HepG2 (cell line): ENCODE data around the gene MZF1. TPM values are rescaled to one million over a fixed set of nuclear protein-coding genes. Genes with fewer than 3 reads are reported as not detected.

ENCODE experiments used
- CBX1 ChIP-seq: IDR thresholded peaks from one replicate; pipeline ENCODE4 v1.6.1; 2016; ENCODE audit warnings: antibody characterized with exemption, low read depth
- POLR2A ChIP-seq, 2 experiments: IDR thresholded peaks; 2 replicates each; pipeline ENCODE4 v1.6.1; 2011; ENCODE audit warnings: low read depth in 2 of 2, low read length in 2 of 2, mild to moderate bottlenecking in 1 of 2, moderate library complexity in 1 of 2; ENCODE audit not compliant: insufficient read depth in 1 of 2
- PTBP1 ChIP-seq: fragments of 200-400 bp; formaldehyde crosslinking; IDR thresholded peaks from 2 replicates; pipeline ENCODE4 v1.6.1; 2018; ENCODE audit warnings: low read length, low read depth; ENCODE audit not compliant: poor library complexity, severe bottlenecking
- SAFB2 ChIP-seq: sonication (generic); formaldehyde crosslinking; IDR thresholded peaks from 2 replicates; pipeline ENCODE4 v1.5.1; 2020; ENCODE audit warnings: missing genetic modification reagents, low read depth, mild to moderate bottlenecking, borderline replicate concordance
- SP5 ChIP-seq: IDR thresholded peaks from 2 replicates; pipeline ENCODE4 v1.6.1; 2016; ENCODE audit warnings: low read depth, borderline replicate concordance
- TAF15 ChIP-seq: fragments of 200-400 bp; formaldehyde crosslinking; IDR thresholded peaks from one replicate; pipeline ENCODE4 v1.6.1; 2018; ENCODE audit warnings: mild to moderate bottlenecking, low read depth, low read length; ENCODE audit not compliant: poor library complexity, severe bottlenecking
- TCF12 ChIP-seq, 2 experiments: fragments of 450-650 bp in 1 of 2; sonication (generic) in 1 of 2; formaldehyde crosslinking in 1 of 2; IDR thresholded peaks; 2 replicates each; pipeline versions ENCODE4 v1.6.1 to v1.8.0; 2017 to 2022; ENCODE audit warnings: antibody characterized with exemption in 1 of 2, mild to moderate bottlenecking in 1 of 2, missing genetic modification reagents in 1 of 2, moderate library complexity in 1 of 2
- TEAD2 ChIP-seq: sonication (generic); formaldehyde crosslinking; IDR thresholded peaks from 2 replicates; pipeline ENCODE4 v1.9.0; 2021; ENCODE audit warnings: missing genetic modification reagents
- ZKSCAN5 ChIP-seq: sonication (generic); formaldehyde crosslinking; IDR thresholded peaks from 2 replicates; pipeline ENCODE4 v1.5.1; 2020; ENCODE audit warnings: mild to moderate bottlenecking, missing genetic modification reagents
- ZNF674 ChIP-seq: sonication (generic); formaldehyde crosslinking; IDR thresholded peaks from 2 replicates; pipeline ENCODE4 v1.5.0; 2020; ENCODE audit warnings: low read depth, mild to moderate bottlenecking, missing genetic modification reagents
- polyA plus RNA-seq, 8 experiments: library from polyadenylated mRNA; depleted of rRNA in 3 of 8; stranded (reverse) in 7 of 8; unstranded in 1 of 8; fragments of >200 nt; fragmentation: Illumina TruSeq in 4 of 8; extraction: Trizol in 4 of 8; gene quantifications; 2 replicates each; pipeline versions ENCODE4 v1.2.1 to v1.2.3, GENCODE V29; 2011 to 2016; ENCODE audit warnings: low read depth in 4 of 8, missing spikeins in 1 of 8, mixed read lengths in 1 of 8; ENCODE audit not compliant: insufficient read depth in 1 of 8
- total RNA-seq, 5 experiments: library from RNA; depleted of rRNA; stranded (reverse); fragments of >200 nt; fragmentation: Illumina TruSeq; extraction: Trizol; gene quantifications; 2 replicates each; pipeline ENCODE4 v1.2.3, GENCODE V29; 2016; ENCODE audit warnings: low read depth in 1 of 5
- TF ChIP-seq, protein P1 (sequence below): sonication (generic); formaldehyde crosslinking; IDR thresholded peaks from 2 replicates; pipeline ENCODE4 v1.5.0; 2020; ENCODE audit warnings: mild to moderate bottlenecking, low read depth, missing genetic modification reagents, borderline replicate concordance
- TF ChIP-seq, protein P2 (sequence below): sonication (generic); formaldehyde crosslinking; IDR thresholded peaks from 2 replicates; pipeline ENCODE4 v1.4.0; 2020; ENCODE audit warnings: missing genetic modification reagents
- TF ChIP-seq, protein P3 (sequence below): sonication (generic); formaldehyde crosslinking; conservative IDR thresholded peaks from 2 replicates; pipeline ENCODE4 v1.4.0; 2020; ENCODE audit warnings: mild to moderate bottlenecking, missing genetic modification reagents, moderate library complexity
- TF ChIP-seq, protein P4 (sequence below): sonication (generic); formaldehyde crosslinking; IDR thresholded peaks from 2 replicates; pipeline ENCODE4 v1.5.1; 2020; ENCODE audit warnings: missing genetic modification reagents, mild to moderate bottlenecking, borderline replicate concordance
- TF ChIP-seq, protein P5 (sequence below): sonication (generic); formaldehyde crosslinking; IDR thresholded peaks from 2 replicates; pipeline ENCODE4 v1.4.0; 2020; ENCODE audit warnings: mild to moderate bottlenecking, low read depth, missing genetic modification reagents

Gene MZF1
- total and polyA plus RNA-seq, 2 of the 13 experiments (the other 11 are each of a cell fraction or from before 2014, with no cell fraction given): 3.1 to 8.1 TPM

DNA sequence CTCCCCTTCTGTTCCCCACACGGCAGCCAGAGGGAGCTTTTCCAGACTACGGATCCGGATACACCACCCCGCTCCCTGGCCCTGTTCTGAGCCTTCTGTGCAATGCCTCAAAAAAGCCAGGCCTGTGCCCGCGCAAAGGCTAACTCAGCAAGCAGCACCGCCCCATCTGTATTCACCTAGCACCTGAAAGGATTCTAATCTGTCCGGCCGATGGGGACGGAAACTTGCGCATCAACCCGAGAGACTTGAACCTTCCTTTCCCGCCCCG, 54.1 kb downstream of the MZF1 start (continued):
- TF ChIP-seq, protein P1, sequence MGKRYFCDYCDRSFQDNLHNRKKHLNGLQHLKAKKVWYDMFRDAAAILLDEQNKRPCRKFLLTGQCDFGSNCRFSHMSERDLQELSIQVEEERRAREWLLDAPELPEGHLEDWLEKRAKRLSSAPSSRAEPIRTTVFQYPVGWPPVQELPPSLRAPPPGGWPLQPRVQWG (CRISPR knock-in tag): no peak
- TF ChIP-seq, protein P2, sequence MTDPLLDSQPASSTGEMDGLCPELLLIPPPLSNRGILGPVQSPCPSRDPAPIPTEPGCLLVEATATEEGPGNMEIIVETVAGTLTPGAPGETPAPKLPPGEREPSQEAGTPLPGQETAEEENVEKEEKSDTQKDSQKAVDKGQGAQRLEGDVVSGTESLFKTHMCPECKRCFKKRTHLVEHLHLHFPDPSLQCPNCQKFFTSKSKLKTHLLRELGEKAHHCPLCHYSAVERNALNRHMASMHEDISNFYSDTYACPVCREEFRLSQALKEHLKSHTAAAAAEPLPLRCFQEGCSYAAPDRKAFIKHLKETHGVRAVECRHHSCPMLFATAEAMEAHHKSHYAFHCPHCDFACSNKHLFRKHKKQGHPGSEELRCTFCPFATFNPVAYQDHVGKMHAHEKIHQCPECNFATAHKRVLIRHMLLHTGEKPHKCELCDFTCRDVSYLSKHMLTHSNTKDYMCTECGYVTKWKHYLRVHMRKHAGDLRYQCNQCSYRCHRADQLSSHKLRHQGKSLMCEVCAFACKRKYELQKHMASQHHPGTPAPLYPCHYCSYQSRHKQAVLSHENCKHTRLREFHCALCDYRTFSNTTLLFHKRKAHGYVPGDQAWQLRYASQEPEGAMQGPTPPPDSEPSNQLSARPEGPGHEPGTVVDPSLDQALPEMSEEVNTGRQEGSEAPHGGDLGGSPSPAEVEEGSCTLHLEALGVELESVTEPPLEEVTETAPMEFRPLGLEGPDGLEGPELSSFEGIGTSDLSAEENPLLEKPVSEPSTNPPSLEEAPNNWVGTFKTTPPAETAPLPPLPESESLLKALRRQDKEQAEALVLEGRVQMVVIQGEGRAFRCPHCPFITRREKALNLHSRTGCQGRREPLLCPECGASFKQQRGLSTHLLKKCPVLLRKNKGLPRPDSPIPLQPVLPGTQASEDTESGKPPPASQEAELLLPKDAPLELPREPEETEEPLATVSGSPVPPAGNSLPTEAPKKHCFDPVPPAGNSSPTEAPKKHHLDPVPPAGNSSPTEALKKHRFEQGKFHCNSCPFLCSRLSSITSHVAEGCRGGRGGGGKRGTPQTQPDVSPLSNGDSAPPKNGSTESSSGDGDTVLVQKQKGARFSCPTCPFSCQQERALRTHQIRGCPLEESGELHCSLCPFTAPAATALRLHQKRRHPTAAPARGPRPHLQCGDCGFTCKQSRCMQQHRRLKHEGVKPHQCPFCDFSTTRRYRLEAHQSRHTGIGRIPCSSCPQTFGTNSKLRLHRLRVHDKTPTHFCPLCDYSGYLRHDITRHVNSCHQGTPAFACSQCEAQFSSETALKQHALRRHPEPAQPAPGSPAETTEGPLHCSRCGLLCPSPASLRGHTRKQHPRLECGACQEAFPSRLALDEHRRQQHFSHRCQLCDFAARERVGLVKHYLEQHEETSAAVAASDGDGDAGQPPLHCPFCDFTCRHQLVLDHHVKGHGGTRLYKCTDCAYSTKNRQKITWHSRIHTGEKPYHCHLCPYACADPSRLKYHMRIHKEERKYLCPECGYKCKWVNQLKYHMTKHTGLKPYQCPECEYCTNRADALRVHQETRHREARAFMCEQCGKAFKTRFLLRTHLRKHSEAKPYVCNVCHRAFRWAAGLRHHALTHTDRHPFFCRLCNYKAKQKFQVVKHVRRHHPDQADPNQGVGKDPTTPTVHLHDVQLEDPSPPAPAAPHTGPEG: 0 out of 2 replicates have a peak, but pooled peaks have one; percentile 10
- TF ChIP-seq TCF12 (IDR thresholded peaks at IDR 0.05): no peak
- no peak for TF ChIP-seq TCF12 (CRISPR knock-in tag; IDR thresholded peaks at IDR 0.05)
- peak in 1 of 2 experiments; percentile 16; a peak in 1 of 4 replicates for TF ChIP-seq POLR2A (IDR thresholded peaks at IDR 0.05; ENCODE audit: insufficient read depth in 1 of 2, low read depth in 2 of 2, low read length in 2 of 2)
- TF ChIP-seq, protein P3, sequence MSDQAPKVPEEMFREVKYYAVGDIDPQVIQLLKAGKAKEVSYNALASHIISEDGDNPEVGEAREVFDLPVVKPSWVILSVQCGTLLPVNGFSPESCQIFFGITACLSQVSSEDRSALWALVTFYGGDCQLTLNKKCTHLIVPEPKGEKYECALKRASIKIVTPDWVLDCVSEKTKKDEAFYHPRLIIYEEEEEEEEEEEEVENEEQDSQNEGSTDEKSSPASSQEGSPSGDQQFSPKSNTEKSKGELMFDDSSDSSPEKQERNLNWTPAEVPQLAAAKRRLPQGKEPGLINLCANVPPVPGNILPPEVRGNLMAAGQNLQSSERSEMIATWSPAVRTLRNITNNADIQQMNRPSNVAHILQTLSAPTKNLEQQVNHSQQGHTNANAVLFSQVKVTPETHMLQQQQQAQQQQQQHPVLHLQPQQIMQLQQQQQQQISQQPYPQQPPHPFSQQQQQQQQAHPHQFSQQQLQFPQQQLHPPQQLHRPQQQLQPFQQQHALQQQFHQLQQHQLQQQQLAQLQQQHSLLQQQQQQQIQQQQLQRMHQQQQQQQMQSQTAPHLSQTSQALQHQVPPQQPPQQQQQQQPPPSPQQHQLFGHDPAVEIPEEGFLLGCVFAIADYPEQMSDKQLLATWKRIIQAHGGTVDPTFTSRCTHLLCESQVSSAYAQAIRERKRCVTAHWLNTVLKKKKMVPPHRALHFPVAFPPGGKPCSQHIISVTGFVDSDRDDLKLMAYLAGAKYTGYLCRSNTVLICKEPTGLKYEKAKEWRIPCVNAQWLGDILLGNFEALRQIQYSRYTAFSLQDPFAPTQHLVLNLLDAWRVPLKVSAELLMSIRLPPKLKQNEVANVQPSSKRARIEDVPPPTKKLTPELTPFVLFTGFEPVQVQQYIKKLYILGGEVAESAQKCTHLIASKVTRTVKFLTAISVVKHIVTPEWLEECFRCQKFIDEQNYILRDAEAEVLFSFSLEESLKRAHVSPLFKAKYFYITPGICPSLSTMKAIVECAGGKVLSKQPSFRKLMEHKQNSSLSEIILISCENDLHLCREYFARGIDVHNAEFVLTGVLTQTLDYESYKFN (CRISPR knock-in tag): no peak
- TF ChIP-seq ZKSCAN5 (CRISPR knock-in tag): no peak
- no peak for TF ChIP-seq PTBP1
- no peak for TF ChIP-seq ZNF674 (CRISPR knock-in tag)
- 0 out of 2 replicates have a peak, but pooled peaks have one; percentile 41 for TF ChIP-seq TEAD2 (CRISPR knock-in tag)
- no peak for TF ChIP-seq SAFB2
- TF ChIP-seq TAF15: peak; percentile 41
- TF ChIP-seq, protein P4, sequence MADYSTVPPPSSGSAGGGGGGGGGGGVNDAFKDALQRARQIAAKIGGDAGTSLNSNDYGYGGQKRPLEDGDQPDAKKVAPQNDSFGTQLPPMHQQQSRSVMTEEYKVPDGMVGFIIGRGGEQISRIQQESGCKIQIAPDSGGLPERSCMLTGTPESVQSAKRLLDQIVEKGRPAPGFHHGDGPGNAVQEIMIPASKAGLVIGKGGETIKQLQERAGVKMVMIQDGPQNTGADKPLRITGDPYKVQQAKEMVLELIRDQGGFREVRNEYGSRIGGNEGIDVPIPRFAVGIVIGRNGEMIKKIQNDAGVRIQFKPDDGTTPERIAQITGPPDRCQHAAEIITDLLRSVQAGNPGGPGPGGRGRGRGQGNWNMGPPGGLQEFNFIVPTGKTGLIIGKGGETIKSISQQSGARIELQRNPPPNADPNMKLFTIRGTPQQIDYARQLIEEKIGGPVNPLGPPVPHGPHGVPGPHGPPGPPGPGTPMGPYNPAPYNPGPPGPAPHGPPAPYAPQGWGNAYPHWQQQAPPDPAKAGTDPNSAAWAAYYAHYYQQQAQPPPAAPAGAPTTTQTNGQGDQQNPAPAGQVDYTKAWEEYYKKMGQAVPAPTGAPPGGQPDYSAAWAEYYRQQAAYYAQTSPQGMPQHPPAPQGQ (CRISPR knock-in tag): no peak
- TF ChIP-seq SP5: 0 out of 2 replicates have a peak, but pooled peaks have one; percentile 8
- peak; percentile 25 for TF ChIP-seq CBX1
- TF ChIP-seq, protein P5, sequence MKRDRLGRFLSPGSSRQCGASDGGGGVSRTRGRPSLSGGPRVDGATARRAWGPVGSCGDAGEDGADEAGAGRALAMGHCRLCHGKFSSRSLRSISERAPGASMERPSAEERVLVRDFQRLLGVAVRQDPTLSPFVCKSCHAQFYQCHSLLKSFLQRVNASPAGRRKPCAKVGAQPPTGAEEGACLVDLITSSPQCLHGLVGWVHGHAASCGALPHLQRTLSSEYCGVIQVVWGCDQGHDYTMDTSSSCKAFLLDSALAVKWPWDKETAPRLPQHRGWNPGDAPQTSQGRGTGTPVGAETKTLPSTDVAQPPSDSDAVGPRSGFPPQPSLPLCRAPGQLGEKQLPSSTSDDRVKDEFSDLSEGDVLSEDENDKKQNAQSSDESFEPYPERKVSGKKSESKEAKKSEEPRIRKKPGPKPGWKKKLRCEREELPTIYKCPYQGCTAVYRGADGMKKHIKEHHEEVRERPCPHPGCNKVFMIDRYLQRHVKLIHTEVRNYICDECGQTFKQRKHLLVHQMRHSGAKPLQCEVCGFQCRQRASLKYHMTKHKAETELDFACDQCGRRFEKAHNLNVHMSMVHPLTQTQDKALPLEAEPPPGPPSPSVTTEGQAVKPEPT: no peak
